SK-N-SH treated with all-trans-retinoic acid at 6 μM for 48 hours (cell line): ENCODE measurements around the gene BPIFB2.

Source experiments
- ESRRG ChIP-seq: fragments of 250-450 bp; sonication (Bioruptor Pico); IDR thresholded peaks from 2 replicates; pipeline ENCODE4 v1.6.1; 2021; ENCODE audit warnings: mild to moderate bottlenecking
- GLIS3 ChIP-seq: fragments of 250-450 bp; sonication (Bioruptor Pico); IDR thresholded peaks from 2 replicates; pipeline ENCODE4 v1.5.0; 2020; ENCODE audit warnings: mild to moderate bottlenecking, moderate library complexity
- ISL1 ChIP-seq: fragments of 250-450 bp; sonication (Bioruptor Pico); IDR thresholded peaks from 2 replicates; pipeline ENCODE4 v2.1.2; 2022; ENCODE audit warnings: mild to moderate bottlenecking, moderate library complexity
- RARB ChIP-seq: fragments of 250-450 bp; sonication (Bioruptor Pico); IDR thresholded peaks from 2 replicates; pipeline ENCODE4 v1.8.0; 2021; ENCODE audit warnings: mild to moderate bottlenecking, moderate library complexity
- SNAI2 ChIP-seq: fragments of 250-450 bp; sonication (Bioruptor Pico); IDR thresholded peaks from 2 replicates; pipeline ENCODE4 v1.5.0; 2020; ENCODE audit warnings: mild to moderate bottlenecking, moderate library complexity
- TCF4 ChIP-seq: fragments of 250-450 bp; sonication (Bioruptor Pico); IDR thresholded peaks from 2 replicates; pipeline ENCODE4 v1.8.0; 2021; ENCODE audit warnings: mild to moderate bottlenecking, moderate library complexity, borderline replicate concordance
- TOX ChIP-seq: fragments of 250-450 bp; sonication (Bioruptor Pico); IDR thresholded peaks from 2 replicates; pipeline ENCODE4 v1.8.0; 2021; ENCODE audit warnings: mild to moderate bottlenecking, moderate library complexity, borderline replicate concordance
- ZC3H10 ChIP-seq: fragments of 250-450 bp; sonication (Bioruptor Pico); IDR thresholded peaks from 2 replicates; pipeline ENCODE4 v1.5.1; 2021; ENCODE audit warnings: mild to moderate bottlenecking, moderate library complexity
- ZFP30 ChIP-seq: fragments of 450-650 bp; formaldehyde crosslinking; IDR thresholded peaks from 2 replicates; pipeline ENCODE4 v1.5.0; 2022; ENCODE audit warnings: mild to moderate bottlenecking, moderate library complexity
- TF ChIP-seq, protein P1 (sequence below): fragments of 250-450 bp; sonication (Bioruptor Pico); IDR thresholded peaks from 2 replicates; pipeline ENCODE4 v1.8.0; 2020; ENCODE audit warnings: mild to moderate bottlenecking, moderate library complexity, borderline replicate concordance

- TF ChIP-seq GLIS3 (CRISPR knock-in tag) (no peak), TCF4 (CRISPR knock-in tag) (no peak), ESRRG (CRISPR knock-in tag) (no peak), ZFP30 (CRISPR knock-in tag) (no peak), ZC3H10 (no peak), RARB (no peak), SNAI2 (no peak), TOX (CRISPR knock-in tag) (no peak), ISL1 (CRISPR knock-in tag) (no peak)
- TF ChIP-seq, protein P1, sequence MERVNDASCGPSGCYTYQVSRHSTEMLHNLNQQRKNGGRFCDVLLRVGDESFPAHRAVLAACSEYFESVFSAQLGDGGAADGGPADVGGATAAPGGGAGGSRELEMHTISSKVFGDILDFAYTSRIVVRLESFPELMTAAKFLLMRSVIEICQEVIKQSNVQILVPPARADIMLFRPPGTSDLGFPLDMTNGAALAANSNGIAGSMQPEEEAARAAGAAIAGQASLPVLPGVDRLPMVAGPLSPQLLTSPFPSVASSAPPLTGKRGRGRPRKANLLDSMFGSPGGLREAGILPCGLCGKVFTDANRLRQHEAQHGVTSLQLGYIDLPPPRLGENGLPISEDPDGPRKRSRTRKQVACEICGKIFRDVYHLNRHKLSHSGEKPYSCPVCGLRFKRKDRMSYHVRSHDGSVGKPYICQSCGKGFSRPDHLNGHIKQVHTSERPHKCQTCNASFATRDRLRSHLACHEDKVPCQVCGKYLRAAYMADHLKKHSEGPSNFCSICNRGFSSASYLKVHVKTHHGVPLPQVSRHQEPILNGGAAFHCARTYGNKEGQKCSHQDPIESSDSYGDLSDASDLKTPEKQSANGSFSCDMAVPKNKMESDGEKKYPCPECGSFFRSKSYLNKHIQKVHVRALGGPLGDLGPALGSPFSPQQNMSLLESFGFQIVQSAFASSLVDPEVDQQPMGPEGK (CRISPR knock-in tag), result no peak
These were observed 35.1 kb upstream of the BPIFB2 start for GRCh38 chr20:32972181-32973076.
